Ascending aorta (tissue), 2 donors: ENCODE data around the gene ELAC1. TPM values are rescaled to one million over a fixed set of nuclear protein-coding genes. Genes with fewer than 3 reads are reported as not detected.
A peak's percentile ranks its signal among the peaks of the same experiment; 100 is the strongest.
"Not testable (repeated sequence)": the region's sequence is repeated elsewhere in the genome, so short reads cannot be mapped to it uniquely, and the experiment has no call there.

Source experiments
- DNase-seq, 2 donors: peaks; one replicate each; pipeline ENCODE4 v3.0.0-alpha.2; 2019; ENCODE audit warnings: low spot score in 2 of 2
- H3K27ac ChIP-seq, 2 donors: fragments of 200-600 bp; sonication (generic); one replicate each; pipeline ENCODE4 v1.5.1; 2016 to 2017; ENCODE audit warnings: mild to moderate bottlenecking in 1 of 2
- H3K27me3 ChIP-seq: fragments of 200-600 bp; sonication (generic); one replicate; pipeline ENCODE4 v1.5.1; 2017
- H3K36me3 ChIP-seq, 2 donors: fragments of 200-600 bp; sonication (generic); one replicate each; pipeline ENCODE4 v1.5.1; 2016
- H3K4me1 ChIP-seq, 2 donors: fragments of 200-600 bp; sonication (generic); one replicate each; pipeline ENCODE4 v1.5.1; 2016 to 2017; ENCODE audit warnings: mild to moderate bottlenecking in 1 of 2
- H3K4me3 ChIP-seq, 2 donors: fragments of 200-600 bp; sonication (generic); one replicate each; pipeline ENCODE4 v1.5.1; 2016 to 2017; ENCODE audit warnings: mild to moderate bottlenecking in 1 of 2
- H3K9me3 ChIP-seq, 2 donors: fragments of 200-600 bp; sonication (generic); one replicate each; pipeline ENCODE4 v1.5.1; 2016
- intact Hi-C: fragments of 100-400 bp; cut with DNase I; formaldehyde crosslinking; loops from one replicate; pipeline ENCODE4 v1.15.1; 2023
- total RNA-seq: library from RNA; depleted of rRNA; stranded (reverse); fragments of >200 nt; gene quantifications from one replicate; pipeline ENCODE4 v1.1.0, GENCODE V29; 2016
- TF ChIP-seq, protein P1 (sequence below), 3 experiments: fragments of 200-600 bp in 2 of 3; fragments of 450-650 bp in 1 of 3; sonication (generic) in 2 of 3; IDR thresholded peaks; one replicate each; pipeline ENCODE4 v1.5.1; 2016 to 2019; ENCODE audit warnings: antibody characterized with exemption in 3 of 3, mild to moderate bottlenecking in 1 of 3, moderate library complexity in 1 of 3

The ELAC1 gene
- total RNA-seq, 1 donor from 2014 or later, result not detected

DNA sequence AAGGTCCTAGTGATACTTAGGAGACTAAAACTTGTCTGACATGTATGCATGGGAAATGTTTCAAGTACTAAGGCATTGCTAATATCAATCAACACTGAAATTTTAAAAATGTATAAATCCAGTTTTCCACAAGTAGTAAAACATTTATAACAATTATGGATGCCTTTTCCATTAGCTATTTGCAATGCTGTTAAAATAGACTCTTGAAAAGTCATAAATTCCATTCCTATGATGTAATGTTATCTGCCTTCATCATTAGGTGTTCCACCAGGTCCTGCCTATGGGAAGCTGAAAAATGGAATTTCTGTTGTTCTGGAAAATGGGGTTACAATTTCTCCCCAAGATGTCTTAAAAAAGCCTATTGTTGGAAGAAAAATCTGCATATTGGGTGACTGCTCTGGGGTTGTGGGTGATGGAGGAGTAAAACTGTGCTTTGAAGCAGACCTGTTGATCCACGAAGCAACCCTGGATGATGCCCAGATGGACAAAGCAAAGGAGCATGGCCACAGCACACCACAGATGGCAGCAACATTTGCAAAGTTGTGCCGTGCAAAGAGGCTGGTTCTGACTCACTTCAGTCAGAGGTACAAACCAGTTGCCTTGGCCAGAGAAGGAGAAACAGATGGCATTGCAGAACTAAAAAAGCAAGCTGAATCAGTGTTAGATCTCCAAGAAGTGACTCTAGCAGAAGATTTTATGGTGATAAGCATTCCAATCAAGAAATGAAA lies 18.7 kb downstream of the ELAC1 start:
- H3K36me3 ChIP-seq, result no peaks in the 10 kb centered on the region
- TF ChIP-seq, protein P1, sequence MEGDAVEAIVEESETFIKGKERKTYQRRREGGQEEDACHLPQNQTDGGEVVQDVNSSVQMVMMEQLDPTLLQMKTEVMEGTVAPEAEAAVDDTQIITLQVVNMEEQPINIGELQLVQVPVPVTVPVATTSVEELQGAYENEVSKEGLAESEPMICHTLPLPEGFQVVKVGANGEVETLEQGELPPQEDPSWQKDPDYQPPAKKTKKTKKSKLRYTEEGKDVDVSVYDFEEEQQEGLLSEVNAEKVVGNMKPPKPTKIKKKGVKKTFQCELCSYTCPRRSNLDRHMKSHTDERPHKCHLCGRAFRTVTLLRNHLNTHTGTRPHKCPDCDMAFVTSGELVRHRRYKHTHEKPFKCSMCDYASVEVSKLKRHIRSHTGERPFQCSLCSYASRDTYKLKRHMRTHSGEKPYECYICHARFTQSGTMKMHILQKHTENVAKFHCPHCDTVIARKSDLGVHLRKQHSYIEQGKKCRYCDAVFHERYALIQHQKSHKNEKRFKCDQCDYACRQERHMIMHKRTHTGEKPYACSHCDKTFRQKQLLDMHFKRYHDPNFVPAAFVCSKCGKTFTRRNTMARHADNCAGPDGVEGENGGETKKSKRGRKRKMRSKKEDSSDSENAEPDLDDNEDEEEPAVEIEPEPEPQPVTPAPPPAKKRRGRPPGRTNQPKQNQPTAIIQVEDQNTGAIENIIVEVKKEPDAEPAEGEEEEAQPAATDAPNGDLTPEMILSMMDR (IDR thresholded peaks at IDR 0.05), result no peak

DNA sequence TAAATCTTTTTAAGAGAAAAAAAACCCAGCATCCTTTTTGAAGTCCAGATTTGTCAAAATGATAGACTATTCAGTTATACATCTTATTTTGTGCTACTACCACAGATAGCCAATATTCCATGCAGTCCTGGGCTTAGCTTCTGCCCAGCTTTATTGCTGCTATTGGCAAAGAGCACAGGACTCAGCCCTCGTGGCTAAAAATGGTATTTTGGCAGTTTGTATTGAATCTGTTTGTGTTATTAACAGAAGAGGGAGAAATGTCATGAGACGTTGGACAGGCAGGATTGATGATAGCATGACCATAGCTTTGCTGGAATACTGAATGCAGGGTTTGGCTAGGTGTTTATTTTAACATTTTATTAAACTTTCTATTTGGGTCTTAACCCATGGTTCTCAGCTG lies 19.4 kb downstream of the ELAC1 start:
- TF ChIP-seq, protein P1 (IDR thresholded peaks at IDR 0.05), result no peak
- intact Hi-C loops, result no loop called here
- peak overlapping the region; percentile 48 for H3K27ac ChIP-seq

More for the DNA sequence above, 18.7 kb downstream of the ELAC1 start:
- intact Hi-C loops, result no loop called here
- Histone ChIP-seq H3K27me3 (no peaks in the 10 kb centered on the region), H3K4me3 (no peak overlapping the region), H3K9me3 (no peaks in the 10 kb centered on the region), H3K4me1 (peaks cover 0 to 2% of the 10 kb centered on the region in 2 donors), H3K27ac (peak overlapping the region; percentile 48 to 63)
- no peak for DNase-seq

DNA sequence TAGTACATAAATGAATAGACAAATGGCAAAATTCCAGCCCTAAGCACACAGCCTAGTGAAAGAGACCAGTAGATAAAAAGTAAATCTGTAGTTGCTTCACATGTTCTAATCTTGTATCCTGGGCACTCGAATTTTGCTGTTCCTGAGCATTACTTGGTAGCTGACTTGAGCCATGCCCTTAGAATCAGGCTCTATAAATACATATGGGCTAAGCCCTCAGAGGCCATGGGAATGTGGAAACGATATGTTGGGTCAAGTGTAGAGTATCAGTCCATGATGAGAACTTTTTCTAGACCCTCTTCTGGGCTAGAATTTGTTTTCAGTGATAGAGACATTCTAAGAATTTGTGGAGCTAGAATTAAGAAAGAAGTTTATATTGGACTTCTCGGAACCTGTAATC lies 21.9 kb downstream of the ELAC1 start:
- intact Hi-C loops, result no loop called here
- H3K27ac ChIP-seq, result no peak overlapping the region
- DNase-seq, result no peak
- H3K4me3 ChIP-seq, result no peak overlapping the region
- H3K4me1 ChIP-seq, result peaks cover 0 to 2% of the 10 kb centered on the region in 2 donors
- H3K36me3 ChIP-seq, result no peaks in the 10 kb centered on the region
- TF ChIP-seq, protein P1 (IDR thresholded peaks at IDR 0.05), result no peak
- H3K9me3 ChIP-seq, result no peaks in the 10 kb centered on the region
- no peaks in the 10 kb centered on the region for H3K27me3 ChIP-seq

More for the DNA sequence above, 19.4 kb downstream of the ELAC1 start:
- Histone ChIP-seq H3K36me3 (no peaks in the 10 kb centered on the region), H3K27me3 (no peaks in the 10 kb centered on the region), H3K4me3 (no peak overlapping the region), H3K9me3 (no peaks in the 10 kb centered on the region), H3K4me1 (peaks cover 0 to 2% of the 10 kb centered on the region in 2 donors)
- DNase-seq, result no peak

DNA sequence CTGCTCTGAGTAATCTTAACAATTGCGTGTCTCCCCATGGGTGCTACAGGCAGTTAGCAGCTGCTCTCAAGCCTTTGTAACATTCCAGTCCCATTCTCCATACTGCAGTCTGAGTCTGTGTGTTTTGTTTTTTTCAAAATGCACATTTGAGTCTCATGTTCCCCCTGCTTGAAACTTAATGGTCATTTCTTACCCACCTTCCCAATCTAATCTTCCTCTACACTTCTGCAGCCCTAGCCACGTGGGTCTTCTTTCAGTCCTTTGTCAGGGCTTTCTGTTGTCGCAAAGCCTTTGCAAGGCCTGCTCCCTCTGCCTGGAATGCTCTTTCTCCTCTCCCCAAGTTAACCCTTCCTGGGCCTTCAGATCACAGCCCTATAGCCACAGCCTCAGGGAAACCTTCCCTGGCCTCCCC lies 24.5 kb downstream of the ELAC1 start:
- no peak for DNase-seq
- Histone ChIP-seq H3K4me3 (no peak overlapping the region), H3K27ac (no peak overlapping the region), H3K27me3 (no peaks in the 10 kb centered on the region), H3K4me1 (no peaks in the 10 kb centered on the region), H3K9me3 (no peaks in the 10 kb centered on the region), H3K36me3 (no peaks in the 10 kb centered on the region)
- intact Hi-C loops, result no loop called here
- TF ChIP-seq, protein P1 (IDR thresholded peaks at IDR 0.05), result no peak

DNA sequence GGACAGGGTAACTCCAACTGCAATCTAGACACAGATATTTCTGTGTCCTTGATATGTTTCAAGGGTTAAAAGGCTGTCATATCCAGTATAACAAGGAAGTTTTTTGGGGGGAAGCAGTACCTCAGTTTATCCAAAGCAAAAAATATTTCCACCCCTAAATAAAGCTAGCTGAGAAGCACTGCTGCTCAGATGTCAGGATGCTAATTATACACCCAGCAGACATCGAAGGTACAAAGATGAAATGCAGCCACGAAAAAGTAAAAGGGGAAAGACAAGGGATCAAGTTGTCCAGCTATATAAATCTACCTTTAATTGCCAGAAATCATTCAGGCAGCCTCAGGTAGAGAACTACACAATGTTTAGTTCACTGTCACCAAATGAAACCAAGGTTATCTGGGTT lies 26.2 kb downstream of the ELAC1 start:
- Histone ChIP-seq H3K27ac (no peak overlapping the region), H3K36me3 (no peaks in the 10 kb centered on the region), H3K27me3 (no peaks in the 10 kb centered on the region), H3K9me3 (no peaks in the 10 kb centered on the region), H3K4me1 (no peaks in the 10 kb centered on the region), H3K4me3 (no peak overlapping the region)
- intact Hi-C loops, result no loop called here
- TF ChIP-seq, protein P1 (IDR thresholded peaks at IDR 0.05), result no peak
- DNase-seq, result no peak

DNA sequence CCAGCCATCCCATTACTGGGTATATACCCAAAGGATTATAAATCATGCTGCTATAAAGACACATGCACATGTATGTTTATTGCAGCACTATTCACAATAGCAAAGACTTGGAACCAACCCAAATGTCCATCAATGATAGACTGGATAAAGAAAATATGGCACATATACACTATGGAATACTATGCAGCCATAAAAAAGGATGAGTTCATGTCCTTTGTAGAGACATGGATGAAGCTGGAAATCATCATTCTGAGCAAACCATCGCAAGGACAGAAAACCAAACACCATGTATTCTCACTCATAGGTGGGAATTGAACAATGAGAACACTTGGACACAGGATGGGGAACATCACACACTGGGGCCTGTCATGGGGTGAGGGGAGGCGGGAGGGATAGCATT lies 35.3 kb downstream of the ELAC1 start:
- H3K9me3 ChIP-seq, H3K4me3 ChIP-seq, H3K27me3 ChIP-seq, H3K27ac ChIP-seq, H3K4me1 ChIP-seq, H3K36me3 ChIP-seq, intact Hi-C loops, DNase-seq: not testable (repeated sequence)
